ENCODE data around the gene JAKMIP3. TPM values are rescaled to one million over a fixed set of nuclear protein-coding genes. Genes with fewer than 3 reads are reported as not detected.

JAKMIP3 gene
- total and polyA plus RNA-seq, 10 of the 15 experiments (the other 5 are each of a cell fraction or from before 2014, with no cell fraction given), result 0.01 TPM; not detected in 7

- no peaks in the 10 kb centered on the region for H3K79me2 ChIP-seq (ENCODE audit: control insufficient read depth, insufficient read depth, low read length)
- H3K4me2 ChIP-seq (ENCODE audit: control insufficient read depth, insufficient read depth), result no peak overlapping the region
- no peaks in the 10 kb centered on the region for H3K36me3 ChIP-seq (ENCODE audit: control insufficient read depth in 2 of 2, insufficient read depth in 2 of 2, low read length in 1 of 2)
- no peak overlapping the region for H3K27ac ChIP-seq (ENCODE audit: control insufficient read depth, insufficient read depth)
- no peaks in the 10 kb centered on the region for H3K9me3 ChIP-seq (replicated peaks; ENCODE audit: control insufficient read depth, insufficient read depth, low read length)
- BruUV-seq (replicated peaks), result no TSS peak
- no peaks in the 10 kb centered on the region for H3K4me1 ChIP-seq (ENCODE audit: control insufficient read depth, insufficient read depth, low read length)
- ChIA-PET CTCF (no interaction called here), SMC1A (ENCODE audit: uncharacterized antibody, unreplicated experiment) (no interaction called here), RAD21 (ENCODE audit: unreplicated experiment) (no interaction called here), POLR2A (no interaction called here)
- intact Hi-C loops (cut with micrococcal nuclease; ENCODE audit: unreplicated experiment) (no loop called here), in situ Hi-C loops (cut with MboI) (no loop called here)
- DNase-seq (ENCODE audit: low read depth, low spot score) (no peak), ATAC-seq (no peak), FAIRE-seq (no peak)
- no peaks in the 10 kb centered on the region for H4K20me1 ChIP-seq (ENCODE audit: control insufficient read depth, insufficient read depth)
- H3K9ac ChIP-seq (ENCODE audit: control insufficient read depth, insufficient read depth, low read length), result no peak overlapping the region
- no peaks in the 10 kb centered on the region for H3K27me3 ChIP-seq (replicated peaks in 1 of 2; ENCODE audit: control insufficient read depth in 2 of 2, insufficient read depth in 2 of 2, low read length in 1 of 2)
- H2AFZ ChIP-seq (ENCODE audit: control insufficient read depth, low read depth, low read length), result no peak overlapping the region
- WGBS (ENCODE audit: insufficient coverage, insufficient replicate concordance, low lambda C conversion rate, missing lambda C conversion rate), result 21% methylated on average over 12 of the region's 12 CpGs
- no peak overlapping the region for H3K4me3 ChIP-seq
- no peak for TF ChIP-seq CHD2 (IDR thresholded peaks at IDR 0.05; ENCODE audit: borderline replicate concordance, low read depth, low read length)
- TF ChIP-seq CBFB (IDR thresholded peaks at IDR 0.05; ENCODE audit: low read depth), result no peak
- no peak for TF ChIP-seq HCFC1 (IDR thresholded peaks at IDR 0.05; ENCODE audit: low read length)
- TF ChIP-seq ZNF274 (IDR thresholded peaks at IDR 0.05; ENCODE audit: insufficient read depth, insufficient read length), result no peak
- no peak for TF ChIP-seq MXI1 (IDR thresholded peaks at IDR 0.05; ENCODE audit: low read depth, low read length)
- TF ChIP-seq CTCF (IDR thresholded peaks at IDR 0.05 in 2 of 3, conservative IDR thresholded peaks at IDR 0.05 in 1 of 3; ENCODE audit: control insufficient read depth in 2 of 3, extremely low read depth in 1 of 3, insufficient read depth in 1 of 3, low read depth in 3 of 3, low read length in 3 of 3), result no peak
- no peak for TF ChIP-seq HDAC6 (IDR thresholded peaks at IDR 0.05; ENCODE audit: unreplicated experiment)
- TF ChIP-seq HDAC2 (IDR thresholded peaks at IDR 0.05), result no peak
- TF ChIP-seq BMI1 (IDR thresholded peaks at IDR 0.05; ENCODE audit: borderline replicate concordance), result no peak
- TF ChIP-seq NFIC (IDR thresholded peaks at IDR 0.05; ENCODE audit: low read depth, low read length), result no peak
- no peak for TF ChIP-seq USF2 (IDR thresholded peaks at IDR 0.05; ENCODE audit: borderline replicate concordance, low read depth, low read length)
- no peak for TF ChIP-seq RAD51 (IDR thresholded peaks at IDR 0.05)
- no peak for TF ChIP-seq MAX (IDR thresholded peaks at IDR 0.05; ENCODE audit: low read depth, low read length)
- no peak for TF ChIP-seq TCF3 (IDR thresholded peaks at IDR 0.05; ENCODE audit: borderline replicate concordance, insufficient read depth, low read depth, low read length)
- TF ChIP-seq ZNF592 (IDR thresholded peaks at IDR 0.05), result no peak
- no peak for TF ChIP-seq SMAD5 (IDR thresholded peaks at IDR 0.05; ENCODE audit: low read depth)
- TF ChIP-seq SIX5 (IDR thresholded peaks at IDR 0.05; ENCODE audit: low read depth, low read length, severe bottlenecking), result no peak
Observed at GRCh38 chr10:132095403-132096113, 29.8 kb downstream of the JAKMIP3 start.

Measured in GM12878 (cell line).